Measurements from ENCODE around the gene ZNF500.

ZNF500 gene

DNA sequence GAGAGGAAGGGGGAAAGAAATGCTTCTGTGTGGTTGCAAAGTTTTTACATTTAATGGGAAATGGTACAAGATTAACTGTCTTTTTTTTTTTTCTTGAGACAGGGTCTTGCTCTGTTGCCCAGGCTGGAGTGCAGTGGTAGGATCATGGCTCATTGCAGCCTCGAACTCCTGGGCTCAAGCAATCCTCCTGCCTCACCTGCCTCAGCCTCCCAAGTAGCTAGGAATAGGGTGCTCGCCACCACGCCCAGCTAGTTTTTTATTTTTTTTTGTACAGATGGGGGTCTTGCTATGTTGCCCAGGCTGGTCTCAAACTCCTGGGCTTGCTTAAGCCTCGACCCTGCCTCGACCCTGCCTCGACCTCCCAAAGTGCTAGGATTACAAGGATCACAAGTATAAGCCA is 39.3 kb upstream of the ZNF500 start:
- no peak overlapping the region for H3K27ac ChIP-seq (ENCODE audit: low read length)
- H3F3A ChIP-seq (ENCODE audit: insufficient read depth, low read length): peaks cover 20% of the 10 kb centered on the region
- no peak overlapping the region for H3K9ac ChIP-seq (ENCODE audit: low read length)
- TF ChIP-seq EZH2phosphoT487 (IDR thresholded peaks at IDR 0.05; ENCODE audit: low read length) (no peak), EZH2 (optimal IDR thresholded peaks at IDR 0.05; ENCODE audit: low read depth, low read length) (no peak), CTCF (IDR thresholded peaks at IDR 0.05; ENCODE audit: low read length) (no peak)
- no peak overlapping the region for H3K4me2 ChIP-seq (ENCODE audit: low read depth, low read length)
- no peak for DNase-seq
- H4K20me1 ChIP-seq (ENCODE audit: insufficient read depth, low read length): no peaks in the 10 kb centered on the region
- no peaks in the 10 kb centered on the region for H3K9me3 ChIP-seq (replicated peaks; ENCODE audit: insufficient read depth, low read length)
- H3K36me3 ChIP-seq (replicated peaks; ENCODE audit: insufficient read depth, low read length): no peaks in the 10 kb centered on the region
- H3K4me1 ChIP-seq (ENCODE audit: low read length): 0 out of 2 replicates have a peak, but pooled peaks cover 3% of the 10 kb centered on the region
- no peak overlapping the region for H3K4me3 ChIP-seq (ENCODE audit: low read length)
- no peaks in the 10 kb centered on the region for H3K27me3 ChIP-seq (replicated peaks; ENCODE audit: insufficient read depth, low read length)
- H3K9me2 ChIP-seq (replicated peaks; ENCODE audit: insufficient read depth, low read length): no peaks in the 10 kb centered on the region
- H2AFZ ChIP-seq (ENCODE audit: low read length): no peak overlapping the region
- no peaks in the 10 kb centered on the region for H3K79me2 ChIP-seq (ENCODE audit: low read length)

GRCh38 chr16:4805231-4805630 is 38.3 kb upstream of the ZNF500 start:
- TF ChIP-seq EZH2phosphoT487 (IDR thresholded peaks at IDR 0.05; ENCODE audit: low read length): no peak
- TF ChIP-seq EZH2 (optimal IDR thresholded peaks at IDR 0.05; ENCODE audit: low read depth, low read length): no peak
- no peak for TF ChIP-seq CTCF (IDR thresholded peaks at IDR 0.05; ENCODE audit: low read length)
- Histone ChIP-seq H3K4me3 (ENCODE audit: low read length) (no peak overlapping the region), H3K9ac (ENCODE audit: low read length) (no peak overlapping the region), H3F3A (ENCODE audit: insufficient read depth, low read length) (peaks cover 18% of the 10 kb centered on the region), H3K9me2 (replicated peaks; ENCODE audit: insufficient read depth, low read length) (no peaks in the 10 kb centered on the region), H3K79me2 (ENCODE audit: low read length) (no peaks in the 10 kb centered on the region), H3K4me1 (ENCODE audit: low read length) (0 out of 2 replicates have a peak, but pooled peaks cover 3% of the 10 kb centered on the region), H3K27me3 (replicated peaks; ENCODE audit: insufficient read depth, low read length) (no peaks in the 10 kb centered on the region), H2AFZ (ENCODE audit: low read length) (no peak overlapping the region), H4K20me1 (ENCODE audit: insufficient read depth, low read length) (no peaks in the 10 kb centered on the region), H3K9me3 (replicated peaks; ENCODE audit: insufficient read depth, low read length) (no peaks in the 10 kb centered on the region), H3K27ac (ENCODE audit: low read length) (no peak overlapping the region), H3K4me2 (ENCODE audit: low read depth, low read length) (no peak overlapping the region), H3K36me3 (replicated peaks; ENCODE audit: insufficient read depth, low read length) (no peaks in the 10 kb centered on the region)
- DNase-seq: no peak

GRCh38 chr16:4803898-4804762 is 37.2 kb upstream of the ZNF500 start:
- DNase-seq: no peak
- Histone ChIP-seq H3K27ac (ENCODE audit: low read length) (no peak overlapping the region), H3K4me1 (ENCODE audit: low read length) (0 out of 2 replicates have a peak, but pooled peaks cover 3% of the 10 kb centered on the region), H3K9me3 (replicated peaks; ENCODE audit: insufficient read depth, low read length) (no peaks in the 10 kb centered on the region), H3K4me2 (ENCODE audit: low read depth, low read length) (no peak overlapping the region), H3K4me3 (ENCODE audit: low read length) (no peak overlapping the region), H3K9me2 (replicated peaks; ENCODE audit: insufficient read depth, low read length) (no peaks in the 10 kb centered on the region), H2AFZ (ENCODE audit: low read length) (no peak overlapping the region), H3K9ac (ENCODE audit: low read length) (no peak overlapping the region), H4K20me1 (ENCODE audit: insufficient read depth, low read length) (no peaks in the 10 kb centered on the region), H3K36me3 (replicated peaks; ENCODE audit: insufficient read depth, low read length) (no peaks in the 10 kb centered on the region), H3K79me2 (ENCODE audit: low read length) (no peaks in the 10 kb centered on the region), H3F3A (ENCODE audit: insufficient read depth, low read length) (peaks cover 18% of the 10 kb centered on the region), H3K27me3 (replicated peaks; ENCODE audit: insufficient read depth, low read length) (no peaks in the 10 kb centered on the region)
- TF ChIP-seq EZH2phosphoT487 (IDR thresholded peaks at IDR 0.05; ENCODE audit: low read length) (no peak), CTCF (IDR thresholded peaks at IDR 0.05; ENCODE audit: low read length) (no peak), EZH2 (optimal IDR thresholded peaks at IDR 0.05; ENCODE audit: low read depth, low read length) (no peak)

Data from MM.1S (cell line).